ENCODE results near the gene RIPOR3.
"Not testable (repeated sequence)": the region's sequence is repeated elsewhere in the genome, so short reads cannot be mapped to it uniquely, and the experiment has no call there.

Gene RIPOR3

DNA sequence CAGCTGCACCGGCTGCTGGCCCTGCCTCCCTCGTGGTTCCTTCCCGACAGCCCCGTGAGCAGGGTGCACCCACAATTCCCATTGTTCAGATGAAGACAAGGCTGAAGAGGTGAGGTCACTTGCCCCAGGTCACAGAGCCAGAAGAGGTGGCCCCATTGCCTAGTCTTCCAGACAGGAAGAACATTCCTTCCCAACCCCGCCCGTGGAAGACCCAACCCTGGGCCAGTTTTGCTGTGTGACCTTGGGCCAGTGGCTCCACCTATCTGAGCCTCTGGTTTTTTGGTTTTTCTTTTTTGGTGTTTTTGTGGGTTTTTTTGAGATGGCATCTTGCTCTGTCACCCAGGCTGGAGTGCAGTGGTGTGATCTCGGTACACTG is 61.7 kb downstream of the RIPOR3 start:
- no peak for DNase-seq

DNA sequence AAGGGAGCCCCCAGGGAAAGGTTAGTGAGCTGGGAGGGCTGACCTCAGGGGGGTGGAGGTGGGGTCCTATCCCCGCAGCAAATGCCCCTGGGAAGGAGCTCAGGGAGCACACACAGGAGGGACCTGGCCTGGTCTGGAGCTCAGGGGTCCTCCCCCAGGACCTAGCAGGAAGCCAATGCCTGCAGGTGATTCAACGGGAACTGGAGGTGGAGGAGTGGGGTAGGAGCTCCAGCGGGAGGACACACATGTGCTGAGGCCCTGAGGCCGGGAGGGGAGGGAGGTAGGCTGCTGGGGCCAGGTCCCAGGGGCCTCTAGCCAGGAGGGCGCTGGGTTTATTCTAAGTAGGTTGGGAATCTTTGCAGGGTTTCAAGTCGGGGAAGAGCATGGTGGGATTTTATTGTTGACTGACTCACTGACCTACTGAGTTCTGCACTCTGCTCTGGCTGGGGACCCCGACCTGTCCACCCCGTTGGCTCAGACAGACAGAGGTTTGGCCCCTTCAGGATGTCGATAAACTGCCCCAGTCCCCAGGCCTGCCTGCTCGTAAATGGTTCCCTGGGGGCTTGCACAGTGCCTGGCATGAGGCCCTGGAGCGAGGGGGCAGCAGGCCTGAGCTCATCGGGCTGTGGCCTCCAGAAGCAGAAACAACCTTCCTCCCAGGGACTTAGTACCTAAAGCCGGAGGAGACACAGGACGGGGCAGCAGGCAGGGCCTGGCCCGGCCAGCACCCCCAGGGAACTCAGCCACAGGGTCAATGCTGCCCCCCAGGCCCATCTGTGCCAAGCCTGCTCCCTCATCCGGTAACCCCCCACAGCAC is 62.3 kb downstream of the RIPOR3 start:
- no peak for DNase-seq

- DNase-seq: no peak
These were observed 63.0 kb downstream of the RIPOR3 start for GRCh38 chr20:50628332-50628731.

DNA sequence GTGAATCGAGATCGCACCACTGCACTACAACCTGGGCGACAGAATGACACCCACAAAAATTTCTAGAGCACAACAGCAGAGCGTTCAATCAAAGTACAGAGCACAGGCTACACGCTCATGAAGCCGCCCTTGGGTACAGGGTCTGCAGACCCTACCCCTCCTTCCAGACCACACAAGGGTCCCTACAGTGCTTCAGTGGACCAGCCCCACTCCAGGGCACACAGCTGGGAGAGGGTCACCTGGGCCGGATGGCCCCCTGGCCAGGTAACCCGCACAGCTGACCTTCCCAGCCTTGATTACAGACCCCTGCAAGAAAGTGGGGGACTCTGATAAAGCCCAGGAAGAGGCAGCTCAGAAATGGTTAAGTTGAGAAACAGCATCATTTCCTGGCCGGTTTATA is 63.6 kb downstream of the RIPOR3 start:
- no peak for DNase-seq

GRCh38 chr20:50625986-50626677 is 65.2 kb downstream of the RIPOR3 start:
- no peak for DNase-seq

GRCh38 chr20:50624351-50625016 is 66.9 kb downstream of the RIPOR3 start:
- no peak for DNase-seq

DNA sequence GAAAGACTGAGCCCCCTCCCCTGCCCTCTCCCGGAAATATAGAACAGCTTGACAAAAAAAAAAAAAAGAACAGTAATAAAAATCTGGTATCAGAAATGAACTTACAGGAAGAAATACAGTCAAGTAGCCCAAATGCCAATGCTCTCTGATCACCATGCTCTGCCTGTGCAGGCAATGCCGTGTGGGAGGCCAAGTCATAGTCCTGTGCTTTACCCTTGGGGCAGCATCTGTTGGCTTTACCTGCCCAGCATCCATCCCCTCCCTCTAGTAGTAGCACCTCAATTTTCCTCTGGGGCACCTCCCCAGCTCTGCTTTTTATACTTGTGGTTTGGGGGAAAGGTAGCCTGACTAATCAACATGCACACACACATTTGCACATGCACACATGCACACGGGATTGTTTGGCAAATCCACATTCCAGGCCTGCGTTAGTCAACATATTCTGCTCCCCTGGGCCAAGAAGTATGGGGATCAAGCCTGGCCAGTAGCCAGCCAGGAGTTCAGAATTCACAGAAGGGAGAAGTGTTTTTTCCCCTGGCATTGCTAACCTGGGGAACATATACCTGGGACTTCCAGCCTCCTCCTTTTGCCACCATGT is 70.2 kb downstream of the RIPOR3 start:
- no peak for DNase-seq

DNA sequence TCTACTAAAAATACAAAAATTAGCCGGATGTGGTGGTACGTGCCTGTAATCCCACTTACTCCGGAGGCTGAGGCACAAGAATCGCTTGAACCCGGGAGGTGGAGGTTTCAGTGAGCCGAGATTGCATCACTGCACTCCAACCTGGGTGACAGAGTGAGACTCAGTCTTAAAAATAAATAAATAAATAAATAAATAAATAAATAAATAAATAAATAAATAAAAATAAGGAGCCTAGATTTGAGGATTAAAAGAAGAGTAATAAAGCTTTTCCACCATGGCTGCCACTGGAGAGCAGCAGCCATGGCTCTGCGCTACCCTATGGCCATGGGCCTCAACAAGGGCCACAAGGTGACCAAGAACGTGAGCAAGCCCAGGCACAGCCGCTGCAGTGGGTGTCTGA is 70.9 kb downstream of the RIPOR3 start:
- not testable (repeated sequence) for DNase-seq

GRCh38 chr20:50618537-50618936 is 72.8 kb downstream of the RIPOR3 start:
- no peak for DNase-seq

GRCh38 chr20:50617022-50617421 is 74.3 kb downstream of the RIPOR3 start:
- DNase-seq: no peak

GRCh38 chr20:50615407-50615806 is 75.9 kb downstream of the RIPOR3 start:
- DNase-seq: no peak

DNA sequence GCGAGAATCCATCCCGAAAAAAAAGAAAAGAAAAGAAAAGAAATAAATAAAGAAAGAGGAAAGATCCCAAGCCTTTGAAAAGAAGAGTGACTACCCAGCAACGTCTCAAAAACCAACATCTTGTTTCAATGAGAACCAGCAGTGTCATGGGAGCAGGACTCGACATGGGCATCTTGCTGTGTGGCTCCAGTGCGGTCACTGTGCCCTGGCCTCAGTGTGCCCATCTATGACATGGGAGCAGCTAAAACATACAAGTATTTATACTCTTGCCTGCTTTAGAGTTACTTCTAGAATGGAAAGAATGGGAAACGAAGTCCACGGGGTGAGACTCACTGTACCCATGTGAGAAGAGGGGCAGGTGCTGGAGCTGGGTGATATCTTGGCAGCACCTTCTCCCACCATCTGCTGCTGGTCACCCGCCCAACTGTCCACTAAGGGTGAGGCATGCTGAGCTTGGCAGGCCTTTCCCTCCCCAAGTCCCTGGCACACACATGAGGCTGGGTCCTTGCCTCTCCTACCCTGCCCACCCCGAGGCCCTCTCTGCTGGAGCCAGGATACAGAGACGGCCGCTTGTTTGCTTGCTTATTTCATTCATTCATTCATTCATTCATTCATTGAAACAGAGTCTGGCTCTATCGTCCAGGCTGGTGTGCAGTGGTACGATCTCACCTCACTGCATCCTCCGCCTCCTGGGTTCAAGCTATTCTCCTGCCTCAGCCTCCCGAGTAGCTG is 77.7 kb downstream of the RIPOR3 start:
- DNase-seq: no peak

- DNase-seq: no peak
These were observed 80.1 kb downstream of the RIPOR3 start for GRCh38 chr20:50611128-50611810.

DNA sequence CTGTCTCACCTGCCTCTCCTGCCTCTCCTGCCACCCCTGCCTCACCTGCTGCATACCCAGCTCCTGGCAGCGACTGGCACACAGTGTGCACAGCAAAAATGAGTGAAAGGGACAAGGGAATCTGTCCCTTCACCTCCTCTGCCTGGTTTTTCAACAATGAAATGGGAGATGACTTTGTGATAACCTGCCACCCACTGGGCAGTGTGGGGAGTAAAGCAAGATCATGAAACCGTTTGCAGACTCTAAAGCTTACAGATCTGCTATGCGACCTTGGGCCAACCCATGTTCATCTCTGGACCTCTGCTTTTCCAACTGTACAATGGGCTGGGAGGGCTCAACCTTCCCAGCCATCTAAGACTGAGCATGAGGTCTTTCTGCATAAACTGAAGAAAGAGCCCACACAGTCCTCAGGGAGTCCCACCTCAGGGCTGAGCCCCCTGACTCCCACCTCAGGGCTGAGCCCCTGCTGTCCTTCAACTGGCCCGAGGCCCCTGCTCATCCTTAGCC is 81.1 kb downstream of the RIPOR3 start:
- no peak for DNase-seq

DNA sequence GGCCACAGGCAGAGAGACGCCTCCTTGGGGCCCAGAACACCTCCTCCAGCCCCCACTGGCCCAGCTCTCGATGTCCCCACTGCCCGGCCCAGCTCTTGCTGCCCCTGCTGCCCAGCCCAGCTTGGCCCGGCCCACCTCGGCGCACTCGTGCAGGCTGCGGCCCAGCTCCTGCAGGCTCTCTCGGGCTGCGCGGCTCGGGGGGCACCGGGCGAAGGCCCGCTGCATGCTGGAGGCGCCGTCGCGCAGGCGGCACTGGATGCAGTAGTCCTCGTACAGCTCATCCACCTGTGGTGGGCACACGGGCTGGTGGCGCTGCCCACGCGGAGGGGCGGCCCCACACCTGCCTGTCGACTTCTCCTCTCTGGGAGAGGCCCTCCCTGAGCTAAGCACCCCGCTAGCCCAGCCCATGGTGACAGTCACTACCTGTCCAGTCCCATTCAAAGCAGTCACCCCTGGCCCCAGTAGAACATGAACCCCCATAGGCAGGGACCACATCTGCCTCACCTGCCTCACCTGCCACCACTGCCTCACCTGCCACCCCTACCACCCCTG is 81.8 kb downstream of the RIPOR3 start:
- DNase-seq: no peak

- DNase-seq: no peak
These were observed 82.6 kb downstream of the RIPOR3 start for GRCh38 chr20:50608750-50609104.

DNA sequence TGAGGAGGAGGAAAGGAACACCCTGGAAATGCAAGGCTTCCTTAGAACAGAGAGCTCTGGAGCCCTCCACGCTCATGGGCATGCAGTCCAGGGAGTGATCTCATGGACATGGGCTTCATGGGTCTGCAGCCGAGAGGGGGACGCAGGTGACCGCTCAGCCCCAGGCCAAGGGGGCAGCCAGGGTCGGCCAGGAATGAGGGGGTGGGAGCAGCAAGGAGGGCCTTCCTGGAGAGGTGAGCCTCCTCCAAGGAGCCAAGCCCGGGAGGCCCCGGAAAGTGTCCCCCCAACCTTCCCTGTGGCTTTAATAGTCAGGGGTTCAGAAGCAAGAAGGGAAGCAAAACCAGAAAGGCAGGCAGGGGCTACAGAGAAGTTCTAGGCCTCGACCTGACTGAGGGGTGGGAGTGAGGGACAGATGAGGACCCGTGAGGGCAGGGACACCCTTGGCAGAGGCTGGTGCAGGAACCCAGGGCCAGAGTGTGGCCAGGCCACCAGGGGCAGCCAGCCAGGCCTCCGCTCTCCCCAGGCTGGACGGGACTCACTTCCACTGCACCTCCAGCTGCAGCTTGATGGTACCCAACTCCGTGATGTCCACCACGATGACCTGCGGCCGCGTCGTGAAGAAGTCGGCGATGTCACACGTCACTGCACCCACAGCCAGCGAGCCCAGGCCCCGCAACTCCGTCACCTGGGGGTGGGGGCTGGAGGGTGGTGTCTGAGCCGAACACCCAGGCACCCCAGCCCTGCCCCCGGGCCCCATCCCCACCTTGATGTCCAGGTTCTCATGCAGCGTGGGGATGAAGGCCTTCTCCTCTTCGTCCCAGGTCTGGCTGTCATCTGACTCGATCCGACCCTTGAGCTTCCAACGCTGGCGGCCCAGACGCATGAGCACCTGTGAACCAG is 83.2 kb downstream of the RIPOR3 start:
- no peak for DNase-seq

GRCh38 chr20:50607436-50607835 is 83.9 kb downstream of the RIPOR3 start:
- DNase-seq: no peak

GRCh38 chr20:50605136-50605535 is 86.2 kb downstream of the RIPOR3 start:
- no peak for DNase-seq

DNA sequence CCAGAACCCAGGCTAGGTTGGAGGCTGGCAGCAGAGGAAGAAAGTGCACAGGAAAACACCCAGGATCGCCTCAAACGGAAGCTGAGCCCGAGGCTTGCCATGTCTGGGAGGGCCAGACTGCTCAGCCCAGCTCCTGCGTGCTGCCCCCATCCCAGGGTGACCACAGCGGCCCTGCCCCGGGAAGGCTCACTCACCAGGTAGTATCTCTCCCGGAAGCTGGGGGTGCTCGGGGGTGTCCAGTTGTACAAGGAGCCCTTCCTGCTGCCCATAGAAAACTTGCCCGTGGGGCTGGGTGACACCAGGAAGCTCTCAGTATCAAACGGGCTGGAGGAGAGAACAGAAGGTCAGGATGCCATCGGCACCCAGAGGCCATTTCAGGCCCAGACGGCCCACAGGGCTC is 86.9 kb downstream of the RIPOR3 start:
- no peak for DNase-seq

All from CD4-positive, alpha-beta T cell treated with Interleukin-1 beta for 1 hour (primary cell).